ENCODE results near the gene GJA4.

Gene GJA4

DNA sequence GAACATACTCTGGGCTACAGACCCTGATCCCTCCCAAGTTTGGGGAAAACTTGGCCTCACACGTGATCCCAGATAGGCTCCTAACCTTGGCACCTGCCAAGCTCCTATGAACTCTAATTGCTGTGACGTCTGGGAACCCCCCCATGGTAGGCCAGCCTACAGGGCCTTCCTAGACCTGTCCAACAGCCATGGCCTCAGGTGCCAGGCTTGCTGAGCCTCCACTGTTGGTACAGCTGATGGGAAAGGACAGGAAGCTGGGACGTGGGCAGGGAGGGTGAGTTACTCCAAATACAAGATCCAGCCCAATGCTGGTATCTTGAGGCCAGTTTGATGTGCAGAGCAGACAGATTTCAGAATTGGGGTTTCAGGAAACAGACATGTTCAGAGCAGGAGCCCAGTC lies 47.6 kb downstream of the GJA4 start:
- DNase-seq, result no peak

DNA sequence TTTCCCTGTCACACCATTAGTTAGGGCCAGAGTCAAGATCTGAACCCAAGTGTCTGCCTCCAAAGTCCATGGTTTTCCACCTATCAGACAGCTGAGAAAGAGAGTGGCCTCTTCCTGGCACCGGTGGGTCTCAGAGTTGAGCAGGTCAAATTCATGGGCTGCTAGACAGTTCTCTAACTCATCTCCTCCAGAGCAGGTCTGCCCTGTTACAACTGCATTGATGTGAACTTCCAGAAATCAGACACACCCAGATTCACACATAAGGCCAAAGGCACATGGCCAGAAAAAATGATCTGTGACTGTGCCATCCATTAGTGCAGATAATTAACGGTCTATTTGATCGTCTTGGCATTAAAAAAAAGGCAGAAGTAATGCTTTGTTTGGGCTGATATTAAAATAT lies 49.3 kb downstream of the GJA4 start:
- DNase-seq, result no peak

DNA sequence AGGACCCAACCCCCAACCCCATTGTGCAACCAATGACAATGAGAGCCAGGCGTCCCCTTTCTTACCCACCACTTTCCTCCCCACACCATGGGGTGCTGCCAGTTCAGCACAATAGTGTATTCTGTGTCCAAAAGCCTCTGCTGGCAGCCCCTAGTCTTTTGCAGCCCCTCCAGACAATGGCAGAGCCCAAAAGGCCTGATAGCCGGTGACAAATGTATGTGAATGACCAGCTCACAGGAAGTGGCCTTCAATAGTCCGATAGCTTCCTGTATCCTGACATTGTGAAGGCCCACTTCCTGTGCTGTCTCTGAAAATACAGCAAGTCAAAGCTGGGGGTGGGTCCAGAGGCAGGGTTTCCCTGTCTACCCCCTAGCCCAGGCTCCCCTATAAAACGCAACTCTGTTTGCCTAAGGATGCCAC lies 50.2 kb downstream of the GJA4 start:
- no peak for DNase-seq

DNA sequence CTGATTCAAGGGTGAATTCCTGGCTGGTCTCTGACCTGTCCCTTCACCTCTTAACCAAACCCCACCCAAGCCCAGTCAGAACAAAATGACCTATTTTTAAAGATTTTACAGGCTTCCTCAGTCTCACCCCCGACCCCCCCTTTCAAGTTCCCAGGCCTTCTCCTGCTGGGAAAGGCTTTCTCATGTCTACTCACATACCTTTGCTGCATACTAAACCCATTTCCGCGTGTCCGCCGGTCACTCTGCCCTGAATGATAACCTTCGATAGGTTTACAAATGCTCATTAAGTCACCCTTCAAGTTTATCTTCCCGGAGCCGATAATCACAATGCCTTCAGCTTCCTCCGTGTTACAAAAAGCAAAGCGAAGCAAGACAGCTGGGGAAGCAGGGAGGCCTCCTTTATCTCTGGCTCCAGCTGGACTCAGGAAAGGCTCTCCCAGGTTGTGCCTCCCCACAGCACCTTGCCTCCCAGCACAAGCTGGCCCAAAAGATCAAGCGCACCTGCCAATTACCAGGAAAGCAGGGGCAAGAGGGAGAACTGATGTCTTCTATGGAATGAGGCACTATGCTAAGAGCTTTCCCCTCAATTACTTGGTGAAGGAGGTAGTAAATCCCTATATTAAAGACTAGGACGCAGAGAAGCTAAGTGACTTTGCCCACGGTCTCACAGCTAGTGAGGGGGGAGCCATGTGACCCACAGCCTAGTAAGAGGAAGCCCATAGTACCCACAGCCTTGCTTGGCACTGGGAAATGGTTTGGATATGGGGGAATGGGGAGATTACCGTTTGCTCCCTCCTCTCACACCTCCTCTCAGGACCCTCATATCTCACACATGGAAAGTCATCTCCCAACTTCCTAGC lies 50.8 kb downstream of the GJA4 start:
- DNase-seq, result no peak

DNA sequence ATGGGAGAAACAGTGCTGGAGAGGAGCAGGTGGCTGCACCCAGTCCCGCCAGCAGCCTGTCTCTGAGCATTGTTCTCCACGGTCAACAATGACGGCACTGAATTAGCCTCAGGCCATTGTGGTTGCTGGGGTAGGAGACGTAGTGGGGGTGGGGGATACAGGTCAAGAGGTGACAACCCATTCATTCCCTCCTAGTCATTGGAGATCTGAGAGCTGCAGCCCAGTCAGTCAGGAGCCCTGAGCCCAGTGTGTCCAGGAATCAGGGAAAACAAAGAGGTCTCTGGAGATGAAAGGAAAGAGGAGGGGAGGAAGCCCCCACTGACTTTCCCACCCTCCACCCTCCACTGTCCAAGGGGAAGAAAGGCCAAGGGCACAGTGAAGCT lies 51.4 kb downstream of the GJA4 start:
- no peak for DNase-seq

Data from suppressor macrophage treated with lipopolysaccharide for 1 hour (primary cell).